ENCODE data around the gene TRIM44.

Gene TRIM44

GRCh38 chr11:35721651-35722282, 59.2 kb downstream of the TRIM44 start:
- no peak for DNase-seq

GRCh38 chr11:35722641-35723040, 60.1 kb downstream of the TRIM44 start:
- no peak for DNase-seq

GRCh38 chr11:35723493-35723892, 60.9 kb downstream of the TRIM44 start:
- no peak for DNase-seq

GRCh38 chr11:35723913-35724312, 61.3 kb downstream of the TRIM44 start:
- no peak for DNase-seq

GRCh38 chr11:35725885-35726284, 63.3 kb downstream of the TRIM44 start:
- DNase-seq = no peak

GRCh38 chr11:35727140-35727539, 64.6 kb downstream of the TRIM44 start:
- no peak for DNase-seq

- no peak for DNase-seq
These were observed 67.7 kb downstream of the TRIM44 start for GRCh38 chr11:35730254-35730653.

GRCh38 chr11:35734669-35735410, 72.3 kb downstream of the TRIM44 start:
- no peak for DNase-seq

GRCh38 chr11:35735411-35735810, 72.8 kb downstream of the TRIM44 start:
- DNase-seq = no peak

- DNase-seq = no peak
These were observed 73.3 kb downstream of the TRIM44 start for GRCh38 chr11:35735903-35736302.

- DNase-seq = no peak
These were observed 74.4 kb downstream of the TRIM44 start for GRCh38 chr11:35736952-35737351.

- peak in 1 of 3 experiments; percentile 18 for DNase-seq
These were observed 77.7 kb downstream of the TRIM44 start for GRCh38 chr11:35740061-35740799.

- peak in 1 of 3 experiments; percentile 15 for DNase-seq
These were observed 80.3 kb downstream of the TRIM44 start for GRCh38 chr11:35742707-35743454.

GRCh38 chr11:35746356-35747153, 84.0 kb downstream of the TRIM44 start:
- peak in 1 of 3 experiments; percentile 40 for DNase-seq

- peak; percentile 8 to 99 (median 93) for DNase-seq
These were observed 85.1 kb downstream of the TRIM44 start for GRCh38 chr11:35747668-35748067.

GRCh38 chr11:35748644-35749043, 86.1 kb downstream of the TRIM44 start:
- DNase-seq = peak in 1 of 3 experiments; percentile 13

- no peak for DNase-seq
These were observed 87.7 kb downstream of the TRIM44 start for GRCh38 chr11:35750315-35750714.

GRCh38 chr11:35750981-35751663, 88.5 kb downstream of the TRIM44 start:
- peak in 1 of 3 experiments; percentile 36 for DNase-seq

- peak in 1 of 3 experiments; percentile 36 for DNase-seq
These were observed 89.1 kb downstream of the TRIM44 start for GRCh38 chr11:35751664-35752061.

GRCh38 chr11:35752115-35752514, 89.5 kb downstream of the TRIM44 start:
- no peak for DNase-seq

- peak in 1 of 3 experiments; percentile 51 for DNase-seq
These were observed 91.0 kb downstream of the TRIM44 start for GRCh38 chr11:35753573-35753972.
